HG02678 (cell line): ENCODE data around the gene ELK1.

Experiments
- ATAC-seq: cut with Tn5 transposase; IDR thresholded peaks from one replicate; pipeline ENCODE4 v1.9.1; 2021; ENCODE audit warnings: mild to moderate bottlenecking, moderate library complexity; ENCODE audit not compliant: unreplicated experiment

The ELK1 gene

GRCh38 chrX:47646636-47647035 lies 3.7 kb downstream of the ELK1 start:
- ATAC-seq: no peak

- ATAC-seq: no peak
Observed at GRCh38 chrX:47645530-47645929, 4.8 kb downstream of the ELK1 start.

DNA sequence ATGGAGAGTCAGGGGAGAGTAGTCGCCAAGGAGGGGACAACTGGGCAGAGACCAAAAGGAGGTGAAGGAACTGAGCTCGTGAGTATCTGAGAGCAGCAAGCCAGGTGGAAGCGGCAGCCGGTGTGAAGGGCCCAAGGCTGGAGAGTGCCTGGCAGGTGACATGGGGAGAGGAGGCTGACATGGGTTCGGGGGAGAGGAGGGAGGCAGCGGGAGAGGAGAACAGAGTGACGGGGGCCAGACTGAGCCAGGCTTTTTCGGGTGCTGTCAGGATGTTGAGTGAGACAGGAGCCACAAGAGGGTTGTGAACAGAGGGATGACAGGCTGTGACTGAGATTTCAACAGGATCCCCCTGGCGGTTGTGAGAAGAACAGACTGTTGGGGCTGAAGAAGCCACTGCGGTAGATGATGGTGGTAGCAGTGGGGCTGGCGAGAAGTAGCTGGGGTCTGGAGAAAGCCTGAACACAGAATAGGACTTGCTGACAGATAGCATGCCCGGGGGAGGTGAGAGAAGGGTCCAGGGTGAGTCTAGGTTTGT lies 5.7 kb downstream of the ELK1 start:
- ATAC-seq: no peak

GRCh38 chrX:47643926-47644325 lies 6.4 kb downstream of the ELK1 start:
- no peak for ATAC-seq

GRCh38 chrX:47638816-47639215 lies 11.5 kb downstream of the ELK1 start:
- no peak for ATAC-seq

- ATAC-seq: peak; percentile 75
Observed at GRCh38 chrX:47637546-47638195, 12.7 kb downstream of the ELK1 start.

DNA sequence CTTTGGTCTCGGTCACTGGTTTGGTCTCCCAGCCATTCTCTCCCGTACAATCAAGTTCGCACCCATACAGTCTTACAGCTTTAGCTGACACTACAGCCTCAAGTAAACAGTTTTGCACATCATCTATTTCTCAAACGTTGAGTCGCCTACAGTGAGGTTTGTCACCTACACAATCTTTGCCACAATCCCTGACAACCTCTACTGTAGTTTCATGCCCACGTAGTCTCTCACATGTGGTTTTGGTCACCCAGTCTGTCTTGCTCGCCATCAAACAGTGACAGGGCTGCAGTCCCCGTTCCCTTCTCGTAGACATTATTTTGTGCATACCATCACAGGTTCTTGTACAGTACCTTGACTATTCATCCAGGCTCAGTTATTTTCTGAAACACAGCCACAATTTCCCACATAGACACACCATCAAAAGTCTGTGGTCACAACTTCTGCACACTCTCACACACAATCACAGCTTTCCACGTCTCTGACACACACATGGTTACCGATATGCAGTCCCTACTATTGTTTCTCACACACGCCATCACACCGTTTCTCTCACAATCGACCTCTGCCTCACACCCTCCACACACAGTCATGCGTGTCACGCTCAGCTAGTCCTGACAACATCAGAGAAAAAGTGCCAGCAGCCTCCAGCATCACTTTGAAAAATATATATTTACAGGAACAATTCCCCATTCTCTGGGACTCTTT lies 15.3 kb downstream of the ELK1 start:
- ATAC-seq: no peak

DNA sequence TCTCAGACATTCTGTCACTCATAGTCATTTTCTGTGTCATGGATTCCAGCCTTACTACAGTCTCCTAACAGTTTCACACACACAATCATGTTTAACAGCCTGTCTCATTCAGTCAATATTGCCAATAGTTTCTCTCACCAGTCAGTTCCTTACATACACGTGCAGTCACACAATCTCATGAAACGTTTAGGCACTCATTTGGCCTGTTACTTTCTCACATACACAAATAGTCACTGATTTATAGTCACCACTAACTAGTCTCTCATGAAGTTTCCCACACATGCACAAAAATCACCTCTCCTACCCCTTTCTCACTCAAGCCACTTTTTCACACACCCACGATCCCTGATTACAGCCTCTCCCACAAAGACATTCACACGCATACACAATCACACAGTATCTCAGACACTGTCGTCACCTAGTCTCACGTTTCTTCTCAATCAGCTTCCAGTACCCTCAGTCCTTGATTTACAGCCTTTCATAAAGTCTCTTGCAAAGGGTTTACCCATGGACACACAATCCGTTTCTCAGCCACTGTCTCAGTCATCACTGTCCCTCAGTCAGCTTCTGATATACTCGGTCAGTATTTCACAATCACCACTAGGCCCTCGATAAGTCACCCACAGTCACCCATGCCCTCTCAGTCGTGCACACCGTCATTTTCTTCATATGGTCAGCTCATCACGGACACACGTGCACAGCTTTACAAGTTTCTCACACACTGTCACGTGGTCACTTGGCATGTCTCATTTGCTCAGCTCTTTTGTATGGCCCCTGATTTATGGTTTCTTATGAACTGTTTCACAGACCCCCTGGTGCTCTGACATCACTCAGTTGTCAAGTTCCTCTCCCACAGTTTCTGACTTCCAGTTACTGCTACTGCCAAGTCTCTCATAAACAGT lies 16.4 kb downstream of the ELK1 start:
- ATAC-seq: no peak

- ATAC-seq: no peak
Observed at GRCh38 chrX:47632666-47633065, 17.7 kb downstream of the ELK1 start.

- no peak for ATAC-seq
Observed at GRCh38 chrX:47631676-47632075, 18.7 kb downstream of the ELK1 start.

DNA sequence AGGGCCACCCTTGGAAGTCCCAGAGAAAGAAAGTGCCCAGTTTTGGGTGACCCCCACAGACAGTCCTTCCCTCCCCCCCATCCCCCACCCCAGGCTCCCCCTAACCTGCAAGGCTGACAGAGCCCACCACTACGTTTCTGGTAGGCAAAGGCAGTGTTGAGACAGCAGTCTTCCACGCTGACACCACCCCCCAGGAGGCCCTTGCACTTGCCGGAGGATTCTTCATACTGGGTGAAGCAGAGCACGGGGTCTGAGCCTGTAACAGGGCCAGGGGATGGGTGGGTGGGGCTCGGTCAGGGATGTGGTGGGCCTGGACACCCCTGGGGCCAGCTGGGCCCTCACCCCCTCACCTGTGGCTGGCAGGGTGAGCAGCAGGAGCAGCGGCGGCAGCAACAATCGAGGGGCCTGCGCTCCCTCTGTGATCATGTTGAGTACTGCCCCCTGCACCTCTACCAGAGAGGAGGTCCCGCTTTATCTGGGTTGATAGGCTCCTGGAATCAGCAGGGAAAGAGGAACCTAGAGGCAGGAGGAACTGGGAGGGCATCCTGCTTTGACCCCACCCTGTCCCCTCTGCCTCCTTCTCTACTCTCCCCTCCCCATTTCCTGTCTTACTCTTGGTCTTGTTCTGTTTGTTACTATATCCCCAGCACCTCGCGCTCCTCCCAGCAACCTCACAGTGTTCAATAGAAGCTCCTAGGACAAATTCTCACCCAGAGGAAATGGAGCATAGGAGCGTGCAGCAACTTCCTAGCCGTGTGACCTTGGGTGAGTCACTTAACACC lies 20.8 kb downstream of the ELK1 start, which contains the start of gene CFP:
CFP (minus strand) TSS at position 512 of the 782 bp plus-strand sequence; CDS start at position 426, 86 bp downstream.
- ATAC-seq: no peak

- no peak for ATAC-seq
Observed at GRCh38 chrX:47628982-47629381, 21.4 kb downstream of the ELK1 start.

DNA sequence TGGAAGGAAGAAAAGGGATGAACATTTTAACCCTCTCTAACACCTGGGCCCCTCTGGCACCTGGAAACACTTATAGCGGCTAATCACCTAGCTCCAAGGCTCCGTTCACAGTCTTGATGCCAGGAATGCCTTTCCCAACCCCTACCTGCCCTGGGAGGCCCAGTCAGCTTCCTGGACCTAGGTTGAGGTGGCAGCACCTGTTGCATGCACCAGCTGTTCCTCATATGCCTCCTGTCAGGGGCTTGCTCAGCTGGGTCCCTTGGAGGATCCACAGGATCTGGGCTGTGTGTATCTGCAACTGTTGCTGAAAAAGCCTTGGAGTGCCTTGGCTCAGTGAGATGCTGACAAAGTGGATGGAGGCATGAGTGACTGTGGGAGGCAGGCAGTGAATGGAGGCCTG lies 25.0 kb downstream of the ELK1 start:
- ATAC-seq: no peak

DNA sequence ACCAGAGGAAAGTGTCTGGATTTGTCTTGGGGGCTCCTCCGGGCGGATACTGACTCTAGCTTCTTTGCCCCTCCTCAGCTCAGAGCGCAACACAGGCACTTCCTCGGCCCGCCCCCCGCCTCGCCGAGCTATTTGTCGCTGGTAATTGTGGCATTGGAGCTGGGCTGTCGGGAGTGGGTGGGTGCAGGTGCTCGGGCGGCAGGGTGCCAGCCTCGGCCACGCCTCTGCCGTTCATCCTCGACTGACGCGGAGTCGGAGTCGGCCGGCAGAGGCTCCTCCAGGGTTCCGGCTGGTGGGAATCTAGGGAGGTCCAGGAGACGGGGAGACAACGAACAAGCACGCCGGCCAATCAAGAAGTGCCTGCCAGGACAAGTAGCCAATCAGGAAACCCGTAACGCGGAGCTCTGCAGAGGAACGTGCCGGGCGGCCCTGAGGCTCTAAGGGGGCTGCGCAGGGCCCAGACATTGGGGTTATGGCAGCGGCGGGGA lies 26.8 kb downstream of the ELK1 start:
- peak; percentile 42 for ATAC-seq

DNA sequence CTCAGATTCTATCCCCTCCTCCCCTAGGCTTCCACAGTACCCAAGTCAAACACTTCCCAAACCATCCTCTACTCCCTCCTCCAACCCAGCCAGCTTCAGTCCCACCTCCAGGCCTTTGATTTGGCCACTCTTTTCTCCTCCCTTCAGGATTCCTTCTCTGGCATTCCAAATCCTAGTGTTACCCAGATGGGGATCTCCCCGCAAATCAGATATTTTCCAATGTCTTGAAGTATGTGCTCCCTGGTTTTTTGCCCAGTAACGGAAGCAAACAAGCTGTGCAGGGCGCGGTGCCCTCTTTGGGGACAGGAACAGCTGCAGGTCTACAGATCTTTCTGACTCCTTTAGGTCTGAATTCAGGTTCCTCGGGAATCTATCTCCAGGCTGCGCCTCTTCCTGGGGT lies 28.5 kb downstream of the ELK1 start:
- ATAC-seq: no peak

DNA sequence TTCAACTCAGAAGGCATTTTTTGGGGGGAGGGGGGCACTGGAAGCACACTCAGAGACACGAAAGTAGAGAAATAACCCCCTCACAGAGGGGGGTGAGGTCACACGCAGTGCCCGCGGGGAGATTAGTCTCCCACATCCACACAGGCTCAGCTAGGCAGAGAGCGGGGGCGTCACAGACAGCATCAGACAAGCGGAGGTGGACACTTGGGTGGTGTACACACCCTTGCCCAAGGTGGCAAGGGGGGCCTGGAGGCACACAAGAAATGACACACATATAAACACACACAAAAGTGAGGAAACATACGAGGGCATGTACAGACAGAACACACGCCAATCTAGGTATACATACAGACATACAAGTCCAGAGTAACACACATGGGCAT lies 30.1 kb downstream of the ELK1 start:
- no peak for ATAC-seq

- peak; percentile 76 for ATAC-seq
Observed at GRCh38 chrX:47619486-47620302, 30.7 kb downstream of the ELK1 start, which contains the start of gene SYN1. TSS of gene SYN1 (minus strand) at chrX:47619857. CDS start at chrX:47619728, 129 bp downstream.

DNA sequence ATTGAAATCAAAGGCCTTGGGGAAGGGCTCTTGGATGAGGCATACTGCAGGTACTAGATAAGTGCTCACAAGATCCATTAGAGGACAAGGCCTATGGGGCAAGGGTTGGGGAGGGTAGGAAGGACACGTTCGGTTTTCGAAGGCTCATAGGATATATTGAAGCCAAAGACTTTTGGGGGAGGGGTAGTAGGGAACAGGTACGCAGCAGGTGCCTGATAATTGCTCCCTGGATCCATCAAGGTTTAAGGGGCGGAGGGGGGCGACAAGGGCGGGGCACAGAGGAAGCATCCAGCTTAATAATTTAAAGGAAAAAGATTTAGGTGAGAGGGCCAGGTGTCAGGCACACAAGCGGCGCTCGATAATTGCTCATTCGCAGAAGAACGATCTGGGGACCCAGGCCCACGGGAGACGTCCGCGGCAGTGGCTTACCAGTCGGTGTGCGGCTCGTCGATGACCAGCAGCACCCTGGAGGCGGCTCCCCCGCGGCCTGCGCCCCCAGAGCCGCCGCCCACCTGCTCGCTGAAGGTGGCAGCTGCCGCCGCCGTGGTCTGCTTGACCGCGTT lies 31.4 kb downstream of the ELK1 start:
- ATAC-seq: no peak

GRCh38 chrX:47614618-47615017 lies 35.7 kb downstream of the ELK1 start:
- ATAC-seq: no peak
